ENCODE results near the gene TMEM239.
A peak's percentile ranks its signal among the peaks of the same experiment; 100 is the strongest.
"Not testable (repeated sequence)": the region's sequence is repeated elsewhere in the genome, so short reads cannot be mapped to it uniquely, and the experiment has no call there.

TMEM239 gene

GRCh38 chr20:2816030-2816582 is at the start of gene TMEM239:
TMEM239 (plus strand) TSS chr20:2816364; CDS start chr20:2816555, 191 bp downstream.
- no peak for DNase-seq

- DNase-seq: no peak
Observed at GRCh38 chr20:2767768-2768631, 48.2 kb upstream of the TMEM239 start.

DNA sequence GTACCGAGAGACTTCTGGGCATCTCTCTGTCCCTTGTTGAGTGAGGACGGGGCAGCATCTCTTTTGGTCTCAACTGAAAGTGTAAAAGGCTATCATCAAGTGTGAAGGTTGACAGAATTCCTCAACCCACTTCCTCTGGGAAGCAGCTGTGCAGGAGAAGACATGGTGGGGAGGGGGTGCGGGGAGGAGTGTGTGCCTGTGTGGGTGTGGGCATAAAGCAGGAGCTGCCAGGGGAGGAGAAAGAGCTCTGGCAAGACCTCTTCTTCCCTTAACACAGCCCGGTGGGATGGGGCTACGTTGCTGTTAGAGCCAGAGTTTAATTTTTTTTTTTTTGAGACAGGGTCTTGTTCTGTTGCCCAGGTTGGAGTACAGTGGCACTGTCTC is 47.5 kb upstream of the TMEM239 start:
- no peak for DNase-seq

GRCh38 chr20:2770091-2770490 is 46.1 kb upstream of the TMEM239 start:
- not testable (repeated sequence) for DNase-seq

- no peak for DNase-seq
Observed at GRCh38 chr20:2771631-2772080, 44.5 kb upstream of the TMEM239 start.

- no peak for DNase-seq
Observed at GRCh38 chr20:2773812-2774211, 42.4 kb upstream of the TMEM239 start.

GRCh38 chr20:2775139-2775538 is 41.0 kb upstream of the TMEM239 start:
- DNase-seq: no peak

GRCh38 chr20:2778602-2779321 is 37.4 kb upstream of the TMEM239 start:
- no peak for DNase-seq

DNA sequence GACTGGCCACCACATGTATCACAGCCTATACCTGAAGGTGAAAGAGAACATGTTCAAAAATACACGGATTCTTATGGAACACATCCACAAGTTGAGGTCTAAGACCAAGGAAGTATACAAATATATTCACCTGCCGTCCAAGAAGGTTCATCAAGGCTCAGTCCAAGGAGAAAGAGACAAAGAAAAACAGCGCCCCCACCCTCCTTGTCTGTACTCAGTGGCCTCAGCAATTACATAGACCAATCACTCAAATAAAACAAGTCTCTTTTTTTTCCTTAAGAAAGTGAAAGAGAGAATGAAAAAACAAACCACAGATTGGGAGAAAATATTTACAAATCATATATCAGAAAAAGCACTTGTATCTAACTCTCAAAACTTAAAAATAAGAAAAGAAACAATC is 35.2 kb upstream of the TMEM239 start:
- no peak for DNase-seq

- DNase-seq: no peak
Observed at GRCh38 chr20:2783908-2784566, 32.1 kb upstream of the TMEM239 start.

DNA sequence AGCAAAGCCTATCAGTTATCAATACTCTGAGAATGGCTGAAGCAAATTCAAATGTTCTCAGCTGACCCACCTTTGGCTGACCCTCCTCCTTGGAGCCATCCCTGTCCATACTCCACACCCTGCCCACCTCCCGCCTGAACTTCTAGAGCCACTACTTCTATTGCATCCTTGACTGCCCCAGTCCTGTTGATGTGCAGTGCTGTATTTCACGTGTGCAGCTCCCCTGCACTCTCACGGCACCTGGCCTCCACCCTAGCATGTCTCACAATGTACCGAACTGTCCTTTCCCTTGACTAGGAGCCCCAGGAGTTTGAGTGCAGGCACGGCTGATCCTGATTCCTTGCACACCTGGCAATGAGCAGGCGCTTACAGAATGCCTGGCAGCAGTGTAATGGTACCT is 22.7 kb upstream of the TMEM239 start:
- DNase-seq: no peak

DNA sequence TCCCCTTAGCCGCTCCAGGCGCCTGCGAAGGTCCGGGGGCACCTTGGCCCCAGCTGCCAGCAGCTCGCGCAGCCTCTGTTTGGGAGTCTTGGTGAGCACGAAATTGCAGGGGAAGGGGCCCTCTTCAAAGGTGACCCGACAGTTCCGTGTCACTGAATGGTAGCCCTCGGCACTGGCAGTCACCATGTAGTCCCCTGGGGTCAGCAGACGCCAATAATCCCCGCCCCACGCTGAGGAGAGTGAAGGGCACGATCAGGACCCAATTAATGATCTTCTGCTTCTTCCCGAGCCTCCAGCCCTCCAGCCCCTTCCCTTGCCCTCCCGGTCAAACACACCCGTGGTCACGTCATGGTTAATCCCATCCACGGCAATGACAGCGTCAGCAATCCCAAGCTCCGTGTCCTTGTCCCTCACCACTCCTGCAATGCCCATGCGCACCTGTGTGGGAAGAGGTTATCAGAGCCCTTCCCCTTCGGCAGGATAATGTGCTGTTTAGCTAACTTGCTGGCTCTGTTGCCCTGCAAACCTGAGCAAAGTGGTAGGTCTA is 21.9 kb upstream of the TMEM239 start:
- no peak for DNase-seq

DNA sequence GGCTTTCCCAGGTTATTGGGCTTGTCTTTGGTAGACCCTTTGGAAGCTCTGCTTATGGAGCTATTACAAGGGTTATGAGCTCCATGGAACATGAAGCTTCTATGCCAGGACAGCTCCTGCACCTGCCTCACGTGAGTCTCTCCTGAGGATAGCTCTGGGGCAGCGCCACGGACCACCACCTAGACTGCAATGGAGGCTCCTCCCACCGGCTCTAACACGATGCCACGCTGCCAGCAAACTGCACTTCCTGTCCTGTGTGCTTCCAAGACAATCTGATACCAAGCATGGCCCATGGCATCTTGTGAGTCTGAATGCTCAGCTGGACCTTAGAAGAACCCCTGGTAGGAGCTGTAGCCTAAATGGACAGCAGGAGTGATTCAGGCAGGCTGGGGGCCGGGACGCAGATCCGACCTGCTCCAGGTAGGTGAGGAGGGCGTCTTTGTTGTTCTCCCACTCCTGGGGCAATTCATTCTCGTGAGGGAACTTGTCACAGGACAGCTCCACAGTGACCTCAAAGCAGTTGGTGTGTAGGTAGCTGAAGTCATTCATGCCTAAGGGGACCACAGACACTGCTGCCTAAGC is 21.2 kb upstream of the TMEM239 start:
- no peak for DNase-seq

- DNase-seq: peak; percentile 72
Observed at GRCh38 chr20:2795451-2795850, 20.7 kb upstream of the TMEM239 start.

GRCh38 chr20:2796011-2796660 is 20.0 kb upstream of the TMEM239 start:
- no peak for DNase-seq

- no peak for DNase-seq
Observed at GRCh38 chr20:2797136-2797983, 18.8 kb upstream of the TMEM239 start.

GRCh38 chr20:2798095-2798805 is 17.9 kb upstream of the TMEM239 start:
- no peak for DNase-seq

GRCh38 chr20:2798814-2799213 is 17.4 kb upstream of the TMEM239 start:
- no peak for DNase-seq

- no peak for DNase-seq
Observed at GRCh38 chr20:2799271-2799670, 16.9 kb upstream of the TMEM239 start.

All from hematopoietic multipotent progenitor cell treated with erythropoietin and hydrocortisone succinate and interleukin-3 and kit ligand, for 8 days (in vitro differentiated cells).